Adrenal gland (tissue), 12 donors: ENCODE measurements around the gene THAP4. TPM values are rescaled to one million over a fixed set of nuclear protein-coding genes. Genes with fewer than 3 reads are reported as not detected.

Source experiments
- DNase-seq, 7 donors: peaks; one replicate each; pipeline ENCODE4 v3.0.0-alpha.2; 2019 to 2020
- H3K27ac ChIP-seq, 5 donors: fragments of 200-600 bp; sonication (generic) in 4 of 5; 1 replicate in 3 of 5; 2 replicates in 2 of 5; pipeline versions ENCODE4 v1.5.1 to v1.8.0; 2016 to 2020; ENCODE audit warnings: mild to moderate bottlenecking in 1 of 5
- H3K27me3 ChIP-seq: fragments of 200-600 bp; 2 replicates; pipeline ENCODE4 v1.8.0; 2021
- H3K36me3 ChIP-seq, 2 donors: fragments of 200-600 bp; replicated peaks in 1 of 2; 1 replicate in 1 of 2; 2 replicates in 1 of 2; pipeline versions ENCODE4 v1.5.1 to v1.8.0; 2018 to 2022
- H3K4me1 ChIP-seq, 2 donors: fragments of 200-600 bp; replicated peaks in 1 of 2; 1 replicate in 1 of 2; 2 replicates in 1 of 2; pipeline versions ENCODE4 v1.5.1 to v1.8.0; 2018 to 2021
- H3K4me3 ChIP-seq, 4 donors: fragments of 200-600 bp; sonication (generic) in 3 of 4; one replicate each; pipeline ENCODE4 v1.5.1; 2016 to 2018
- H3K9me3 ChIP-seq, 3 donors: fragments of 200-600 bp; sonication (generic) in 1 of 3; replicated peaks in 1 of 3; 1 replicate in 2 of 3; 2 replicates in 1 of 3; pipeline versions ENCODE4 v1.5.1 to v1.8.0; 2016 to 2021
- POLR2A ChIP-seq, 2 donors: fragments of 450-650 bp; IDR thresholded peaks; one replicate each; pipeline ENCODE4 v1.6.1; 2017; ENCODE audit warnings: antibody characterized with exemption in 2 of 2, mild to moderate bottlenecking in 2 of 2, moderate library complexity in 1 of 2
- WGBS, 4 donors: extraction: QIAGEN DNeasy Blood & Tissue Kit in 2 of 4; methylation state at CpG; one replicate each; pipeline versions ENCODE4 v1.1.5 to v1.1.7; 2013 to 2017; 5-methylcytosine and 5-hydroxymethylcytosine counted together
- intact Hi-C, 2 donors: fragments of 100-400 bp; cut with DNase I; formaldehyde crosslinking; loops; one replicate each; pipeline versions ENCODE4 v1.14.1 to v1.15.0; 2022 to 2023
- polyA plus RNA-seq, 3 donors: library from polyadenylated mRNA; stranded (reverse); fragments of 200-250 nt in 2 of 3; fragments of 350-450 nt in 1 of 3; fragmentation: Illumina TruSeq in 1 of 3; extraction: RNeasy Lipid Tissue Mini Kit (QIAGEN cat#74804) in 1 of 3; gene quantifications; one replicate each; pipeline ENCODE4 v1.2.3, GENCODE V29; 2013 to 2014
- total RNA-seq, 9 donors: library from RNA; depleted of rRNA in 4 of 9; stranded (reverse); fragments of >200 nt in 4 of 9; fragments of 120-200 nt in 1 of 9; fragmentation: NEBNext Ultra II Directional in 1 of 9; extraction: Animal tissue kit (Norgen Biotek cat#: 25700) in 1 of 9; gene quantifications; one replicate each; pipeline versions ENCODE4 v1.1.0 to v1.2.4, GENCODE V29; 2013 to 2023
- TF ChIP-seq, protein P1 (sequence below), 6 experiments: fragments of 450-650 bp in 4 of 6; fragments of 200-600 bp in 2 of 6; sonication (generic) in 1 of 6; IDR thresholded peaks; 1 replicate in 5 of 6; 2 replicates in 1 of 6; pipeline versions ENCODE4 v1.5.1 to v1.8.0; 2016 to 2021; ENCODE audit warnings: antibody characterized with exemption in 6 of 6, mild to moderate bottlenecking in 2 of 6, moderate library complexity in 1 of 6
- donor health status: healthy with polysubstance abuse.
- donor health status: Bipolar disorder and iron deficiency.
- donor health status: DM: yes; HTN: yes; CAD: no.
- donor health status: DM: no; HTN: no; CAD: no.
- donor health status: DM: no; HTN: no; CAD: no.
- donor health status: DM: yes; HTN: yes; CAD: no.

Gene THAP4
- total and polyA plus RNA-seq, 12 donors: 23.9 to 62.9 (median 41.1) TPM

DNA sequence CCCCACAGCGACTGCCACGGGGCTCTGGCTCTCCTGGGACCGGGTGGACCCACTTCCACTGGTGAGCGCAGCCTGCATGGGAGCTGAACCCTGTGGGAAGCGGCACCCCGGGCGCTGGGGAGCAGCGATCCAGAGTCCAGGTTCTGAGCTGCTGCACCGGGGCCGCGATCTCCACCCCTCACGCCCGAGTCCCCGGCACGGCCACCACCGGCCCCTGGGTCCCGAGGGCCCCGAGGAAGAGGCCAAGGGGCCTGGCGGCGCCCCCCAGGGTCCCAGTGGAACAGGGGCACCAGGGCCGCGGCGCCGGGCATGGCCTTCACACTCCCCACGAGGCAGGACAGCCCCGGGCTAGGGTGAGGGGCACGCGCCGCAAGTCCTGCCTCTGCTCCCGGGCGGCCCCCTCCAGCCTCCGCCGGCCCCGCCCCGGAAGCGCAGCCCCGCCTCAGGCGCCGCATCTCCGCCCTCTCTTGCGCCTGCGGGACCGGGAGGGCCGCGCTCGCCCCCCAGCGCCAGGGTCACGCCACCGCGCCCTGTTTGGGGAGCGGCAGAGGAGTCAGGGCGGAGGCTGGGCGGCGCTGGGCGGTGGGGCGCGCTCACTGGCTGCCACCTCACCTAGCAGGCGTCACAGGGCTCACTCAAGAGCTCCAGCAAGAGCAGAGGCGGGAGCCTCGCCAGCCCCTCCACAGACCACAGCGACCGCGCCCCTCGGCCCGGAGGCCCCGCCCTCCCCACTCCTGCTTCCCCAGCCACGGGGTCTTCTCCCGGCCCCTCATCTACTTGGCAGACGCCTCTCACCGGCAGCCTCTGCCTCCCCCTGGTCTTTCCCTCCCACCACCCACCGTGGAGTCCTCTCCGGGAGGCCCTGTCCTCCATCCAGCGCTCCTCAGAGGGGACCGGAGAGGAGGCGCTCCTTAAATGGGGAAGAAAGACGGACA is 26.8 kb downstream of the THAP4 start:
- Histone ChIP-seq H3K4me1 (peaks cover 0 to 9% of the 10 kb centered on the region in 2 donors), H3K36me3 (peaks cover 0 to 12% of the 10 kb centered on the region in 2 donors), H3K4me3 (peak overlapping the region in 2 of 4 donors; percentile 38 to 69), H3K9me3 (no peaks in the 10 kb centered on the region), H3K27me3 (no peaks in the 10 kb centered on the region), H3K27ac (peak overlapping the region in 2 of 5 donors; percentile 5 to 62)
- intact Hi-C loops: no loop called here
- 9 to 34% (median 15%) methylated on average over 18 to 76 of the region's 76 CpGs for WGBS, 4 donors
- peak in 1 of 2 donors; percentile 23 for TF ChIP-seq POLR2A (IDR thresholded peaks at IDR 0.05)
- TF ChIP-seq, protein P1, sequence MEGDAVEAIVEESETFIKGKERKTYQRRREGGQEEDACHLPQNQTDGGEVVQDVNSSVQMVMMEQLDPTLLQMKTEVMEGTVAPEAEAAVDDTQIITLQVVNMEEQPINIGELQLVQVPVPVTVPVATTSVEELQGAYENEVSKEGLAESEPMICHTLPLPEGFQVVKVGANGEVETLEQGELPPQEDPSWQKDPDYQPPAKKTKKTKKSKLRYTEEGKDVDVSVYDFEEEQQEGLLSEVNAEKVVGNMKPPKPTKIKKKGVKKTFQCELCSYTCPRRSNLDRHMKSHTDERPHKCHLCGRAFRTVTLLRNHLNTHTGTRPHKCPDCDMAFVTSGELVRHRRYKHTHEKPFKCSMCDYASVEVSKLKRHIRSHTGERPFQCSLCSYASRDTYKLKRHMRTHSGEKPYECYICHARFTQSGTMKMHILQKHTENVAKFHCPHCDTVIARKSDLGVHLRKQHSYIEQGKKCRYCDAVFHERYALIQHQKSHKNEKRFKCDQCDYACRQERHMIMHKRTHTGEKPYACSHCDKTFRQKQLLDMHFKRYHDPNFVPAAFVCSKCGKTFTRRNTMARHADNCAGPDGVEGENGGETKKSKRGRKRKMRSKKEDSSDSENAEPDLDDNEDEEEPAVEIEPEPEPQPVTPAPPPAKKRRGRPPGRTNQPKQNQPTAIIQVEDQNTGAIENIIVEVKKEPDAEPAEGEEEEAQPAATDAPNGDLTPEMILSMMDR (IDR thresholded peaks at IDR 0.05): peak in 4 of 6 experiments; percentile 20 to 73 (median 62)
- DNase-seq: peak; percentile 81 to 90 (median 86)

DNA sequence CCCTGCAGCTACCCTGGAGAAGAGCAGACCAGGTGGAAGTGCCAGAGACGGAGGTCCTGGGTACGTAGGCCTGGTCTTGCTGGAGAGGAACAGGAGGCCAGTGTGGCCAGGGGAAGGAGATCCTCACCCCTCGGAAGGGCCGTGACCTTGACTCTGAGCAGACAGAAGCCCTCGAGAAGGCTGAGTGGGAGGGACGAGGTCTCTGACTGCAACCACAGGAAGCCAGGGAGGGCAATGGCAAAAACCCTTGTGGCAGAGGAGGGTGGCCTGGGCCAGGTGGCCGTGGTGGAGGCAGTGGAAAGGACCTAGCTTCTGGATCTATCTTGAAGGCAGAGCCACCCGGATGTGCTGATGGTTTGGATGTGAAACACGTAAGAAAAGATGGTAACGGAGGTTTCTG is 28.1 kb downstream of the THAP4 start:
- DNase-seq: no peak
- Histone ChIP-seq H3K36me3 (peaks cover 0 to 16% of the 10 kb centered on the region in 2 donors), H3K4me3 (no peak overlapping the region), H3K9me3 (no peaks in the 10 kb centered on the region), H3K27me3 (no peaks in the 10 kb centered on the region), H3K4me1 (peaks cover 0 to 9% of the 10 kb centered on the region in 2 donors), H3K27ac (no peak overlapping the region)
- WGBS, 4 donors: 71 to 78% (median 74%) methylated on average over 9 to 10 of the region's 10 CpGs
- TF ChIP-seq, protein P1 (IDR thresholded peaks at IDR 0.05): no peak
- TF ChIP-seq POLR2A (IDR thresholded peaks at IDR 0.05): no peak
- intact Hi-C loops: no loop called here

DNA sequence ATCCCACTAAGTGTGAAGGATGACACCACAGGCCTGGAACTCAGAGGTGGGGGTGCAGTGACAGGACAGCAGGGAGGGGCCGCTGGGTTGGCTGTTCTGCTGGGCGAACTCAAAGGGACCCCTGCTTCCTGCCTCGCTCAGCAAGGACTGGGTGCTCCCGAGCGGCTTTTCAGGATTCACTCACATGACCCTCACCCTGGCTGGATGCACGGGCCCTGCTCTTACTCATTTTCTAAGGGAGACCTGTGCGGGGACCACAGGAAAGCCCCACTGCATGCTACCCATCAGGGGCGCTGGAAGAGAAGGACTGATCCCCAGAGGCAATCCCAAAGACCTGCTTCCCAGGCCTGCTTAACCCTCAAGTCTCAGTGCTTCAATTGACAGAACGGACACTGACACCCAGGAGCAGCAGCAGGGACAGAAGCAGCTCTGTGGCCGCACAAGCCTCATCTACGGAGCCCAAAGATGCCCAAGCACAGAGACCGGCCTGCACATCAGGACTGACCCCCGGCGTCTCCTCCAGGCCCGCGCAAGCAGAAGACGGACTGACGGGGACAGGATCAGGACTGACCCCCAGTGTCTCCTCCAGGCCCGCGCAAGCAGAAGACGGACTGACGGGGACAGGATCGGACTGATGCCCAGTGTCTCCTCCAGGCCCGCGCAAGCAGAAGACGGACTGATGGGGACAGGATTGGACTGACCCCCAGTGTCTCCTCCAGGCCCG is 29.6 kb downstream of the THAP4 start:
- no peak overlapping the region for H3K4me3 ChIP-seq
- H3K27ac ChIP-seq: no peak overlapping the region
- DNase-seq: no peak
- no peak for TF ChIP-seq POLR2A (IDR thresholded peaks at IDR 0.05)
- TF ChIP-seq, protein P1 (IDR thresholded peaks at IDR 0.05): no peak
- H3K9me3 ChIP-seq: no peaks in the 10 kb centered on the region
- H3K27me3 ChIP-seq: no peaks in the 10 kb centered on the region
- peaks cover 0 to 9% of the 10 kb centered on the region in 2 donors for H3K4me1 ChIP-seq
- WGBS, 4 donors: 94 to 97% (median 95%) methylated on average over 23 to 27 of the region's 27 CpGs
- H3K36me3 ChIP-seq: peaks cover 0 to 29% of the 10 kb centered on the region in 2 donors
- intact Hi-C loops: no loop called here

DNA sequence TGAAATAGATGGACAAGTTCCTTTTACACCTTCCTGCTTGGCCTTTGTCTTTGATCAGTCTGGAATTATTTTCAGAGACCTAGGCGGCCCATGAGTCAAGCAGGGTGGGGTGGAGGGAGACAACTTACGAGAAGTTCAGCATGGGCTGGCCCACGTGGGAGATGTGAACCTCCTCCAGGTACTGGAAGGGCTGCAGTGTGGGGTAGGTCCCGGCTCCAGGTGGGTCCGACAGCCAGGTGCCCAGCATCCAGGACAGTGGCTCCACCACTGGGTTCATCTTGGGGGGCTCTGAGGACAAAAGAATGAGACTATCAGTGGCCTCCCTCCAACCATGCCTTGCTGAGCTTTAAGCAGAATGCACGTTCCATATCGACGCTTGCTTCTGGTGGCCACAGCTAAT is 30.8 kb downstream of the THAP4 start:
- Histone ChIP-seq H3K27me3 (no peaks in the 10 kb centered on the region), H3K36me3 (peaks cover 0 to 38% of the 10 kb centered on the region in 2 donors), H3K9me3 (no peaks in the 10 kb centered on the region), H3K4me3 (no peak overlapping the region), H3K27ac (no peak overlapping the region), H3K4me1 (peaks cover 0 to 9% of the 10 kb centered on the region in 2 donors)
- WGBS, 4 donors: 92 to 96% (median 94%) methylated on average over 6 to 8 of the region's 8 CpGs
- no peak for TF ChIP-seq POLR2A (IDR thresholded peaks at IDR 0.05)
- TF ChIP-seq, protein P1 (IDR thresholded peaks at IDR 0.05): no peak
- DNase-seq: no peak
- intact Hi-C loops: no loop called here
